ENCODE measurements around the gene PTPRM. TPM values are rescaled to one million over a fixed set of nuclear protein-coding genes. Genes with fewer than 3 reads are reported as not detected.

The PTPRM gene
- total RNA-seq, 1 donor from 2014 or later = 42.1 TPM

- no peak for FAIRE-seq
- no peak for TF ChIP-seq CTCF (IDR thresholded peaks at IDR 0.05; ENCODE audit: insufficient read depth, low read length, severe bottlenecking)
- DNase-seq (ENCODE audit: low read depth) = no peak
- Histone ChIP-seq H3K36me3 (ENCODE audit: control insufficient read depth, insufficient read depth, low read length) (no peaks in the 10 kb centered on the region), H3K27me3 (ENCODE audit: control insufficient read depth, insufficient read depth, low read length) (no peaks in the 10 kb centered on the region), H3K4me3 (ENCODE audit: low read depth, low read length) (no peak overlapping the region)
Observed at GRCh38 chr18:7979714-7980113, 412.6 kb downstream of the PTPRM start.

- TF ChIP-seq CTCF (IDR thresholded peaks at IDR 0.05; ENCODE audit: insufficient read depth, low read length, severe bottlenecking) = peak; percentile 32
- no peaks in the 10 kb centered on the region for H3K36me3 ChIP-seq (ENCODE audit: control insufficient read depth, insufficient read depth, low read length)
- no peak overlapping the region for H3K4me3 ChIP-seq (ENCODE audit: low read depth, low read length)
- no peaks in the 10 kb centered on the region for H3K27me3 ChIP-seq (ENCODE audit: control insufficient read depth, insufficient read depth, low read length)
- DNase-seq (ENCODE audit: low read depth) (peak; percentile 7), FAIRE-seq (no peak)
Observed at GRCh38 chr18:7980136-7980535, 413.0 kb downstream of the PTPRM start.

- DNase-seq (ENCODE audit: low read depth) (no peak), FAIRE-seq (no peak)
- no peaks in the 10 kb centered on the region for H3K27me3 ChIP-seq (ENCODE audit: control insufficient read depth, insufficient read depth, low read length)
- no peak overlapping the region for H3K4me3 ChIP-seq (ENCODE audit: low read depth, low read length)
- H3K36me3 ChIP-seq (ENCODE audit: control insufficient read depth, insufficient read depth, low read length) = no peaks in the 10 kb centered on the region
- TF ChIP-seq CTCF (IDR thresholded peaks at IDR 0.05; ENCODE audit: insufficient read depth, low read length, severe bottlenecking) = no peak
Observed at GRCh38 chr18:7980656-7981055, 413.5 kb downstream of the PTPRM start.

- no peak overlapping the region for H3K4me3 ChIP-seq (ENCODE audit: low read depth, low read length)
- H3K27me3 ChIP-seq (ENCODE audit: control insufficient read depth, insufficient read depth, low read length) = no peaks in the 10 kb centered on the region
- DNase-seq (ENCODE audit: low read depth) (no peak), FAIRE-seq (no peak)
- TF ChIP-seq CTCF (IDR thresholded peaks at IDR 0.05; ENCODE audit: insufficient read depth, low read length, severe bottlenecking) = no peak
- no peaks in the 10 kb centered on the region for H3K36me3 ChIP-seq (ENCODE audit: control insufficient read depth, insufficient read depth, low read length)
Observed at GRCh38 chr18:7982216-7982615, 415.1 kb downstream of the PTPRM start.

- Histone ChIP-seq H3K27me3 (ENCODE audit: control insufficient read depth, insufficient read depth, low read length) (no peaks in the 10 kb centered on the region), H3K36me3 (ENCODE audit: control insufficient read depth, insufficient read depth, low read length) (no peaks in the 10 kb centered on the region), H3K4me3 (ENCODE audit: low read depth, low read length) (no peak overlapping the region)
- no peak for TF ChIP-seq CTCF (IDR thresholded peaks at IDR 0.05; ENCODE audit: insufficient read depth, low read length, severe bottlenecking)
- no peak for FAIRE-seq
- DNase-seq (ENCODE audit: low read depth) = peak; percentile 34
Observed at GRCh38 chr18:7987284-7987976, 420.3 kb downstream of the PTPRM start.

- Histone ChIP-seq H3K4me3 (ENCODE audit: low read depth, low read length) (no peak overlapping the region), H3K27me3 (ENCODE audit: control insufficient read depth, insufficient read depth, low read length) (no peaks in the 10 kb centered on the region), H3K36me3 (ENCODE audit: control insufficient read depth, insufficient read depth, low read length) (no peaks in the 10 kb centered on the region)
- no peak for DNase-seq (ENCODE audit: low read depth)
- no peak for TF ChIP-seq CTCF (IDR thresholded peaks at IDR 0.05; ENCODE audit: insufficient read depth, low read length, severe bottlenecking)
- FAIRE-seq = no peak
Observed at GRCh38 chr18:7990670-7991069, 423.6 kb downstream of the PTPRM start.

Data from bronchial epithelial cell (primary cell).